Fibroblast of upper back skin (primary cell): ENCODE measurements around the gene ENC1.

Experiments used
- DNase-seq: peaks from one replicate; pipeline ENCODE4 v3.0.0-alpha.2; 2013

Gene ENC1

GRCh38 chr5:74603376-74603775, 37.2 kb downstream of the ENC1 start:
- DNase-seq: no peak

- DNase-seq: no peak
These were observed 41.4 kb downstream of the ENC1 start for GRCh38 chr5:74599148-74599547.

GRCh38 chr5:74598731-74599130, 41.8 kb downstream of the ENC1 start:
- peak; percentile 78 for DNase-seq

GRCh38 chr5:74596927-74597326, 43.6 kb downstream of the ENC1 start:
- DNase-seq: no peak

- peak; percentile 84 for DNase-seq
These were observed 45.2 kb downstream of the ENC1 start for GRCh38 chr5:74595143-74595925.

- DNase-seq: no peak
These were observed 46.1 kb downstream of the ENC1 start for GRCh38 chr5:74594137-74595040.

GRCh38 chr5:74589204-74590056, 51.1 kb downstream of the ENC1 start:
- no peak for DNase-seq

GRCh38 chr5:74588415-74588814, 52.1 kb downstream of the ENC1 start:
- no peak for DNase-seq

- no peak for DNase-seq
These were observed 52.6 kb downstream of the ENC1 start for GRCh38 chr5:74587890-74588289.

- DNase-seq: no peak
These were observed 53.2 kb downstream of the ENC1 start for GRCh38 chr5:74587300-74587699.

- DNase-seq: no peak
These were observed 53.7 kb downstream of the ENC1 start for GRCh38 chr5:74586856-74587255.

- DNase-seq: no peak
These were observed 57.7 kb downstream of the ENC1 start for GRCh38 chr5:74582853-74583252.

GRCh38 chr5:74581988-74582365, 58.6 kb downstream of the ENC1 start:
- no peak for DNase-seq

- no peak for DNase-seq
These were observed 59.8 kb downstream of the ENC1 start for GRCh38 chr5:74580729-74581109.

- DNase-seq: no peak
These were observed 61.3 kb downstream of the ENC1 start for GRCh38 chr5:74579215-74579614.

GRCh38 chr5:74578356-74579044, 62.0 kb downstream of the ENC1 start:
- no peak for DNase-seq
